DOHH2 (cell line): ENCODE results near the gene SRGAP1.

Experiments
- H3F3A ChIP-seq: fragments of 200-600 bp; sonication (generic), shearing (Covaris generic); 2 replicates; pipeline ENCODE4 v1.6.0; 2016; ENCODE audit warnings: antibody characterized with exemption, mild to moderate bottlenecking; ENCODE audit not compliant: control insufficient read depth, insufficient read depth
- H3K27ac ChIP-seq: fragments of 200-600 bp; sonication (generic); 2 replicates; pipeline ENCODE4 v1.5.1; 2014; ENCODE audit warnings: low read depth, mild to moderate bottlenecking, low read length, moderate library complexity
- H3K27me3 ChIP-seq: fragments of 200-600 bp; sonication (generic); 2 replicates; pipeline ENCODE4 v1.6.1; 2014; ENCODE audit warnings: mild to moderate bottlenecking, low read length, mixed read lengths; ENCODE audit not compliant: control insufficient read depth
- H3K36me3 ChIP-seq: fragments of 200-600 bp; sonication (generic); 2 replicates; pipeline ENCODE4 v1.6.1; 2014; ENCODE audit warnings: mild to moderate bottlenecking, low read length, moderate library complexity, mixed read lengths; ENCODE audit not compliant: control insufficient read depth
- H3K4me1 ChIP-seq: fragments of 200-600 bp; sonication (generic); 2 replicates; pipeline ENCODE4 v1.6.1; 2014; ENCODE audit warnings: mild to moderate bottlenecking, low read length, mixed read lengths; ENCODE audit not compliant: control insufficient read depth
- H3K4me2 ChIP-seq: fragments of 200-600 bp; sonication (generic); 2 replicates; pipeline ENCODE4 v1.6.0; 2014; ENCODE audit warnings: mild to moderate bottlenecking, low read length, moderate library complexity
- H3K4me3 ChIP-seq: fragments of 200-600 bp; sonication (generic); 2 replicates; pipeline ENCODE4 v1.5.1; 2014; ENCODE audit warnings: mild to moderate bottlenecking, low read length, mixed read lengths
- H3K79me2 ChIP-seq: fragments of 200-600 bp; sonication (generic); 2 replicates; pipeline ENCODE4 v1.6.1; 2014; ENCODE audit warnings: mild to moderate bottlenecking, low read length, mixed read lengths; ENCODE audit not compliant: control insufficient read depth
- H3K9me2 ChIP-seq: fragments of 200-600 bp; sonication (generic); replicated peaks from 2 replicates; pipeline ENCODE4 v1.6.1; 2014; ENCODE audit warnings: mild to moderate bottlenecking, low read length, mixed read lengths; ENCODE audit not compliant: control insufficient read depth
- H3K9me3 ChIP-seq: fragments of 200-600 bp; sonication (generic); 2 replicates; pipeline ENCODE4 v1.6.1; 2014; ENCODE audit warnings: antibody characterized with exemption, low read length, mixed read lengths; ENCODE audit not compliant: control insufficient read depth, insufficient read depth
- H4K20me1 ChIP-seq: fragments of 200-600 bp; sonication (generic); 2 replicates; pipeline ENCODE4 v1.6.0; 2014; ENCODE audit warnings: low read depth, mild to moderate bottlenecking, antibody characterized with exemption, low read length, moderate library complexity; ENCODE audit not compliant: control insufficient read depth, insufficient read depth
- EZH2phosphoT487 ChIP-seq: fragments of 200-600 bp; sonication (generic); IDR thresholded peaks from 2 replicates; pipeline ENCODE4 v1.6.1; 2017; ENCODE audit warnings: borderline replicate concordance, mild to moderate bottlenecking, antibody characterized with exemption, low read length, moderate library complexity, mixed read lengths
- TF ChIP-seq, protein P1 (sequence below): fragments of 200-600 bp; sonication (generic); IDR thresholded peaks from one replicate; pipeline ENCODE4 v1.5.1; 2014; ENCODE audit warnings: antibody characterized with exemption, mild to moderate bottlenecking, low read depth, low read length; ENCODE audit not compliant: poor library complexity, severe bottlenecking

SRGAP1 gene

GRCh38 chr12:64064706-64065105 lies 220.2 kb downstream of the SRGAP1 start:
- Histone ChIP-seq H3K4me3 (no peak overlapping the region), H3K36me3 (no peaks in the 10 kb centered on the region), H4K20me1 (no peaks in the 10 kb centered on the region), H3K9me2 (no peaks in the 10 kb centered on the region), H3K4me1 (no peaks in the 10 kb centered on the region), H3K9me3 (no peaks in the 10 kb centered on the region), H3F3A (no peaks in the 10 kb centered on the region), H3K27ac (no peak overlapping the region), H3K79me2 (no peaks in the 10 kb centered on the region), H3K27me3 (no peaks in the 10 kb centered on the region), H3K4me2 (no peak overlapping the region)
- no peak for TF ChIP-seq EZH2phosphoT487
- TF ChIP-seq, protein P1, sequence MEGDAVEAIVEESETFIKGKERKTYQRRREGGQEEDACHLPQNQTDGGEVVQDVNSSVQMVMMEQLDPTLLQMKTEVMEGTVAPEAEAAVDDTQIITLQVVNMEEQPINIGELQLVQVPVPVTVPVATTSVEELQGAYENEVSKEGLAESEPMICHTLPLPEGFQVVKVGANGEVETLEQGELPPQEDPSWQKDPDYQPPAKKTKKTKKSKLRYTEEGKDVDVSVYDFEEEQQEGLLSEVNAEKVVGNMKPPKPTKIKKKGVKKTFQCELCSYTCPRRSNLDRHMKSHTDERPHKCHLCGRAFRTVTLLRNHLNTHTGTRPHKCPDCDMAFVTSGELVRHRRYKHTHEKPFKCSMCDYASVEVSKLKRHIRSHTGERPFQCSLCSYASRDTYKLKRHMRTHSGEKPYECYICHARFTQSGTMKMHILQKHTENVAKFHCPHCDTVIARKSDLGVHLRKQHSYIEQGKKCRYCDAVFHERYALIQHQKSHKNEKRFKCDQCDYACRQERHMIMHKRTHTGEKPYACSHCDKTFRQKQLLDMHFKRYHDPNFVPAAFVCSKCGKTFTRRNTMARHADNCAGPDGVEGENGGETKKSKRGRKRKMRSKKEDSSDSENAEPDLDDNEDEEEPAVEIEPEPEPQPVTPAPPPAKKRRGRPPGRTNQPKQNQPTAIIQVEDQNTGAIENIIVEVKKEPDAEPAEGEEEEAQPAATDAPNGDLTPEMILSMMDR: no peak

DNA sequence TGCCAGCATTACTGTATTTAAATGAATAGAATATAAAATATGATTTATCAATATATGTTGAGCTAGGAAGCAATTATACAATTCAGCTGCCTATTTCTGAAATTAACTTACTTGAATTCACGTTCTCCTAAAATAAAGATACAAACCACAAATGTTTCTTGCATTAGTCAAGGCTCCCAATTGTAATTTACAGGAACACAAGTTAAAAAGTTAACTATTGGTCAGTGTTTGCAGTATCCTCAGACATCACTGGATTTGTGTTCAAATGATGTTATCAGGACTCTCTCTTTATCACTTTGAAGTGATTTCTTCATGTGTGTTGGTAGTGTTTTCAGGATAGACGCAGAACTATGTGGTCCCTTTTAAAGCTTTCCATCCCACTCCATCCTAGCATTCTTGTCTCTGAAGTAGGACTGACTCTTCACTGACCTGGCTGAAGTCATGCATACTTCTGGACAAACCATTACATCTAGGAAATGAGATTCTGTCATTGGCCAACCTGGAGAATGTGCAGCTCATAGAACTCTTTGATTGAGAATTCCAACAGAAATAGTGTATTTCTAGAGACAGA lies 221.5 kb downstream of the SRGAP1 start:
- H3F3A ChIP-seq: no peaks in the 10 kb centered on the region
- H3K4me2 ChIP-seq: no peak overlapping the region
- no peaks in the 10 kb centered on the region for H3K27me3 ChIP-seq
- H3K27ac ChIP-seq: no peak overlapping the region
- no peaks in the 10 kb centered on the region for H3K4me1 ChIP-seq
- H3K4me3 ChIP-seq: no peak overlapping the region
- H3K9me2 ChIP-seq: no peaks in the 10 kb centered on the region
- H4K20me1 ChIP-seq: no peaks in the 10 kb centered on the region
- H3K36me3 ChIP-seq: no peaks in the 10 kb centered on the region
- H3K79me2 ChIP-seq: no peaks in the 10 kb centered on the region
- TF ChIP-seq, protein P1: no peak
- no peak for TF ChIP-seq EZH2phosphoT487
- no peaks in the 10 kb centered on the region for H3K9me3 ChIP-seq

DNA sequence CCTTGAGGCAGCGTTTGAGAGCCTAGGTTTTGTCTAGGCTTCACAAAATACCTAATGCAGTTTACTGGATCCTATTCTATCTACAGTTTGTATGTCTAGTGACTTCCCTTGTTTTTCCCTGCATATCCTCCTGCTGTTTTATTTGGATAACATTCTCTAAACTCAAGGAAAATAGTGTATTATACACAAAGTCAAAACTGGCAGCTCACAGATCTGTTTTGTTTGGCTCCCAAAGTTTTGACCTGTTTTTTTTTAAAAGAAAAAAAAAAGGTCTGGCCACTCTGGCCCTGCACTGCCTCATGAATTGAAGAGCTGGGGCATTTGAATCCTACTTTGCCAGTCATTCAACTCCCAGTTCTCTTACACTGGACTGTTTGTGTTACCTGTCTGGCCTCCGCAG lies 222.3 kb downstream of the SRGAP1 start:
- no peak for TF ChIP-seq EZH2phosphoT487
- TF ChIP-seq, protein P1: no peak
- Histone ChIP-seq H3K27me3 (no peaks in the 10 kb centered on the region), H3K79me2 (no peaks in the 10 kb centered on the region), H3K36me3 (no peaks in the 10 kb centered on the region), H3K9me3 (no peaks in the 10 kb centered on the region), H3K27ac (no peak overlapping the region), H3F3A (no peaks in the 10 kb centered on the region), H4K20me1 (no peaks in the 10 kb centered on the region), H3K9me2 (no peaks in the 10 kb centered on the region), H3K4me2 (no peak overlapping the region), H3K4me1 (no peaks in the 10 kb centered on the region), H3K4me3 (no peak overlapping the region)
